Activated CD4-positive, alpha-beta T cell treated with anti-CD3 and anti-CD28 coated beads, Interleukin-2, Interleukin-6, amounts not matched to agents 100 ng/mL and 50 ng/mL, durations not matched to agents 16 hours and 8 hours (primary cell): ENCODE results near the gene EFHD1.
A peak's percentile ranks its signal among the peaks of the same experiment; 100 is the strongest.

ENCODE experiments used
- DNase-seq: peaks from one replicate; pipeline ENCODE4 v3.0.0-alpha.2; 2020

The EFHD1 gene, protein sequence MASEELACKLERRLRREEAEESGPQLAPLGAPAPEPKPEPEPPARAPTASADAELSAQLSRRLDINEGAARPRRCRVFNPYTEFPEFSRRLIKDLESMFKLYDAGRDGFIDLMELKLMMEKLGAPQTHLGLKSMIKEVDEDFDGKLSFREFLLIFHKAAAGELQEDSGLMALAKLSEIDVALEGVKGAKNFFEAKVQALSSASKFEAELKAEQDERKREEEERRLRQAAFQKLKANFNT

DNA sequence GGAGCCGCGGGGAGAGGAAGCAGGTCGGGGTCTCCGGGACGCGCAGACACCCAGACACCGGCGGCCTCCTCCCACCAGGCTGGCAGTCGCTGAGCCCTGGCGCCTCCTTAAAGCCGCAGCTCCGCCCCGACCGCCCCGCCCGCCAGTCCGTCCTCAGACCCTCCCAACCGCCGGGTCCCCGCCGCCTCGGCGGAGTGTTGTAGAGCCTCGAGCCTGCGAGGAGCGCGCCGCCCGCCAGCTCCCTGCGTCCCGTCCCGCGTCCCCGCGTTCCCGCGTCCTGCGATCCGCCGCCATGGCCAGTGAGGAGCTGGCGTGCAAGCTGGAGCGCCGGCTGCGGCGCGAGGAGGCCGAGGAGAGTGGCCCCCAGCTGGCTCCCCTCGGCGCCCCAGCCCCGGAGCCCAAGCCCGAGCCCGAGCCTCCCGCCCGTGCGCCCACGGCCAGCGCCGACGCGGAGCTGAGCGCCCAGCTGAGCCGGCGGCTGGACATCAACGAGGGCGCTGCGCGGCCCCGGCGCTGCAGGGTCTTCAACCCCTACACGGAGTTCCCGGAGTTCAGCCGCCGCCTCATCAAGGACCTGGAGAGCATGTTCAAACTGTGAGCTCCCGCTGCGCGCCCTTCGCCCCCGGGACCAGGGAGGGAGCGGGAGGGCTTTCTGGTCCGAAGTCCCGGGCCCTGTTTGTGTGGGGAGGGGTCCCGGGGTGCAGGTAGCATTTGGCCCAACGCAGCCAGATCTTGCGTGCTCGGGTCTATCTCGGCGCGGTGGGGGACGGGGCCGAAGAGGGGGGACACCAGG is at the start of gene EFHD1:
Gene EFHD1, plus strand, starts transcription at position 192 of the 793 bp plus-strand sequence. Its CDS starts 101 bp downstream, at position 293.
- DNase-seq, result peak; percentile 61

- no peak for DNase-seq
Measured at GRCh38 chr2:232584238-232584637, 49.2 kb upstream of the EFHD1 start.

DNA sequence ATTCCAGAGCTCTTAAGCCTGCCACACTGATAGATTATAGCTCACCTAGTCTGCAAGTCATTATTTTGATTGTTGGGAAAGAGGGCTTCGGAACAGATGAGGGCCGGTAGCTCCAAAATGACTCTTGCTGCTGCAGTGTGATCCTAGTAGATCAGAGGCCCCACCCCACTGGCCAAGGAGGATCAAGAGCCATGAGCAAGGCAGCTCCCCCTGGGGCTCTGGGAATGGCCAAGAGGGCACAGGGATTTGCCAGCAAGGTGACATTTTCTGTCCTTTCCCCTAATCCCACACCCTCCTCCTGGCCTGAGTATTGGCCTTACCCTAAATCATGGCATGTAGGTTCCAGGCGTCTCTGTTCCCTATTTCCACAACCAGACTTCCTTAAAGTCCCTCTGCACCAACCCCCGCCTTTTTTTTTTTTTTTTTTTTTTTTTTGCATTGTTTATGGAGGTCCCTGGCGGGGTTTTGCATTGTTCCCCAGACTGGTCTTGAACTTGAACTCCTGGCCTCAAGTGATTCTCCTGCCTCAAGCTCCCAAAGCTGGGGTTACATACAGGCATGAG is 46.4 kb upstream of the EFHD1 start:
- no peak for DNase-seq

- no peak for DNase-seq
Measured at GRCh38 chr2:232587512-232587911, 45.9 kb upstream of the EFHD1 start.

- DNase-seq, result no peak
Measured at GRCh38 chr2:232588031-232588430, 45.4 kb upstream of the EFHD1 start.

GRCh38 chr2:232588680-232589585 is 44.5 kb upstream of the EFHD1 start:
- DNase-seq, result no peak

- peak; percentile 24 for DNase-seq
Measured at GRCh38 chr2:232592772-232593395, 40.5 kb upstream of the EFHD1 start.

- no peak for DNase-seq
Measured at GRCh38 chr2:232593982-232594381, 39.4 kb upstream of the EFHD1 start.

GRCh38 chr2:232597362-232598079 is 35.9 kb upstream of the EFHD1 start:
- no peak for DNase-seq

GRCh38 chr2:232598293-232598692 is 35.1 kb upstream of the EFHD1 start:
- no peak for DNase-seq

DNA sequence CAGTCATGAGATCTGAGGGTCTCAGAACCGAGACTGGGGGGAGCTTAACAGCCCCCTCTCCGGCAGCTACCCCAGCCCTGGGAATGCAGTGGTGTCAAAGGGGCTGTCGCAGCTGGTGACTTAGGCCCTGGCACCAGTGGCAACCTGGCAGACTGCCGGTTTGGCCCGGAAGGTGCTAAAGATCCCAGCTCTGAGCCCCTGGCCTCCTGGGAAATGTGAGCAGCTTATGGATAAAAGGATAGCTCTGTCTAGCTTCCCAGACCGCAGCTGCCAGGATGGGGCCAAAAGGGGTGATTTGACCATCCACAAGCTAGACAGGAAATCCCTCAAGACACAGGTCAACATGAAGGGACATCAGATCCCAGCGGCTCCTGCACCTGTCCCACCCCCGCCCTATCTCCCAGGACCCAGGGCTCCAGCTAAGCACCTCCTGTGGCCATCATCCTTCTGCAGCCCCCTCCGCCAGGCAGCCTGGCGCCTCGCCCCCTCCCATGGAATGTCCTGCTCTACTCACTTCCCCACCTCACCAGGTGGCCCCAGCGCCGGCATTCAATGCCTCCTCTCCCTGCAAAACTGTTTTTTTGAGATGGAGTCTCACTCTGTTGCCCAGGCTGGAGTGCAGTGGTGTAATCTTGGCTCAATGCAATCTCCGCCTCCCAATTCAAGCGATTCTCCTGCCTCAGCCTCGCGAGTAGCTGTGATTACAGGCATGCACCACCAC is 33.2 kb upstream of the EFHD1 start:
- no peak for DNase-seq

GRCh38 chr2:232603283-232603682 is 30.1 kb upstream of the EFHD1 start:
- DNase-seq, result no peak

DNA sequence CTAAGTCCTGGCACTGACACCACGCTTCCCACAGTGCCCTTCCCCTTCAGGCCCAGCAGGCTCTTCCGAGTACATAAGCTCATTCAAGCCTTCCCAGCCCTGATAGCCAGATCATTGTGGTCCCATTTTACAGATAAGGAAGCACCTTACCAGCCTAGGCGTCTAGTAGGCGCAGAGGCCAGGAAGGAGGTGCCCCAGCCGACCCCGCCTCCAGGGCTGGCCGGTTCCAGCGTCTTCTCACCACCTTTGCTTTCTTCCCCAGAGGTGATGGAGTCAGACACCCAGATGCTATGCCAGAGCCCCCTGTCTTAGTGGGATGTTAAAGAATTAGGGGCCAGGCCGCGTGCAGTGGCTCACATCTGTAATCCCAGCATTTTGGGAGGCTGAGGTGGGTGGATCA is 28.9 kb upstream of the EFHD1 start:
- DNase-seq, result no peak

DNA sequence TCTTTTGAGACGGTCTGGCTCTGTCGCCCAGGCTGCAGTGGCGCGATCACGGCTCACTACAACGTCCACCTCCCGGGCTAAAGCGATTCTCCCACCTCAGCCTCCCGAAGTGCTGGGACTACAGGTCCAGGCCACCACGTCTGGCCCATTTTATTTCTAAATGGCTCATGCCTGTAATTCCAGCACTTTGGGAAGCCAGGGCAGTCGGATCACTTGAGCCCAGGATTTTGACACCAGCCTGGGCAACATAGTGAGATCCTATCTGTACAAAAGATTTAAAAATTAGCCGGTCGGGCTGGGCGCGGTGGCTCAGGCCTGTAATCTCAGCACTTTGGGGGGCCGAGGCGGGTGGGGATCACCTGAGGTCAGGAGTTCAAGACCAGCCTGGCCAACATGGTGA is 26.4 kb upstream of the EFHD1 start:
- no peak for DNase-seq

DNA sequence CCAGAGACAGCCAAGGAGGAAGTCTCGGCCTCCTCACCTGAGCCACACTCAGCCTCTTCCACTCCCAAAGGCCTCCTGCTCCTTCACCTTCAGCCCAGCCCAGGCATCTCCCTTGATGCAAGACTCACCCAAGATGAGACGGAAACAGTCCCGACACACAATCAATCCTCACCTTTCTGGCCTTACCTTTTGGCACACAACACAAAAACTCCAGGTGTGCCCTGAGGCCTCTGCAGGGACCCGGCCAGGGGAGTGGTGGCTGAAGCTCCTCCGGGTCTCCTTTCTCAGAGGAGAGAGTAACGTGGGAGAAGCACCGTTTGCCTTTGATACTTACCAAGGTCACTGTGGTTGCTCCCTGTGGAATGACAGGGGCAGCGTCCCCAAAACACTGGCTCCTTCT is 23.8 kb upstream of the EFHD1 start:
- no peak for DNase-seq

DNA sequence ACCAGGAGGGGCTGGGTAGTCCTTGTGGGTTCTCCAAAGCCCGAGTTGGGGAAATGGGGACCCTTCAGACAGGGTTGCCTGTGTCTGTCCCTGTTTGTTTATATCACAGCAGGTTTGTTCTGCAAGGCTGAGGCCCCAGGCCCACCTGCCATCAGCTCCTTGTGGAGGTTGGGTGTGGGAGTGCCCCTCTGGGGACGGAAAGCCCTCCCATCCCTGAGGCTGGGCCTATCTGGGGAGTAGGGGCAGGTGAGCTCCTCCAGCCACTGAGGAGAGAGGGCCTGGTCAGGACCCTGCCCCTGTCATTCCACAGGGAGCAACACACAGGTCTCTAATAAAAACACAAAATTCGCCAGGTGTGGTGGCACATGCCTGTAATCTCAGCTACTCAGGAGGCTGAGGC is 23.3 kb upstream of the EFHD1 start:
- no peak for DNase-seq

DNA sequence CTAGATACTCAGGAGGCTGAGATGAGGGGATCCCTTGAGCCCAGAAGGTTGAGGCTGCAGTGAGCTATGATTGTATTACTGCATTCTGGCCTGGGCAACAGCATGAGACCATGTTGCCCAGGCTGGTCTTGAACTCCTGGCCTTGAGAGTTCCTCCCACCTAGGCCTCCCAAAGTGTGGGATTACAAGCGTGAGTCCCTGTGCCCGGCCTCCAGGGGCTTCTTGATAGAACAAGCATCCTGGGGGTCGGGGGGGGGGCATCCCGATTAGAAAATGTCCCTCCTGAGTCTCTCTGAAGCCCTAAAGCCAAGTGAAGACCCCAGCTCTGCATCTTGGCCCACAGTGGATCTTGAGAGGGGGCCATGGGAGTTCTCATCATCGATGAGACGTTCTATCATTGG is 22.3 kb upstream of the EFHD1 start:
- DNase-seq, result no peak

DNA sequence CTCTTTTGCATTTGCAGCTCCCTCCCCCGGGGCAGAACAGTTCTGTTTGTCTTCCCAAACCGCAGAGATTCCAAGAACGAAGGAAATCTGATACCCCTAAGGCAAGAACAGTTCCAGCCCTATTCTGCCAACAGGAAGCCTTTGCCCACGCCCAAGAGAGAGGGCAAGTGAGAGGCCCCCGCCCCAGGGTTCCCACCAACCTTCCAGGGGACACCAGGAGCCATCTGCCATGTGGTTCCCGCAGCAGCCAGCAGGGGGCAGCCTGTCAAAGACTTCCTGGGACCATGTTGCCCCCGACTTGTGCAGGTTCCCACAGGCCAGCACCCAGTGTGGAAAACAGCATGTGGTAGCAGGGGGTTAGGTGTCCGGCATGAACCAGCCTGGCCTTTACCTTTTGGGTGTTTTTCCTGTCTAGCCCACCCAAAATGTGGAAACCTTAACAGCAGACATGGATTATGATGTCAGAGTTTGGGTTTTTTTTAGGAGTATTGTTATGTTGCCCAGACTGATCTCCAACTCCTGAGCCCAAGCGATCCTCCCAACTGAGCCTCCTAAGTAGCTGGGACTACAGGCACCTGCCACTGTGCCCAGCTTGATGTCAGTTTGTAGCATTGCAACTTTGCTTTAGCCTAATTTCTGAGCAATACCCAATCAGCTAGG is 21.7 kb upstream of the EFHD1 start:
- peak; percentile 77 for DNase-seq

- DNase-seq, result no peak
Measured at GRCh38 chr2:232613538-232614134, 19.8 kb upstream of the EFHD1 start.

DNA sequence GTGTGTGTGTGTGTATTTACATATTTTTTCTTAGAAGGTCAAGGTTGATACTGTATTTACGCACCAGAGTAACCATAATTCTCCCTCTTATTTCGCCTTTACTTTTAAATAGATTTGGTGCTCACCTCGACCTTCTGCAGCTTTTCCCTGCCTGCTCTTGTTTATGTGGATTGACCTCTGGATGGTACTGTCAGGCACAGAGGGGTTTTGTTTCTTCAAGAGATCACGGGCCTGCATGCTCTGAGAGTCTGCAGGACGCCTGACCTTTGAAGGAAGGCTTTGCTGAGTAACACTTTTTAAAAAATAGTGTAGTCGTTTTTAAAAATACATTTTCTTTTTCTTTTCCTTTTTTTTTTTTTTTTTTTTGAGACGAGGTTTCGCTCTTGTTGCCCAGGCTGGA is 18.1 kb upstream of the EFHD1 start:
- no peak for DNase-seq
